Skeletal muscle tissue (tissue), 4 donors: ENCODE results near the gene LSM10. TPM values are rescaled to one million over a fixed set of nuclear protein-coding genes. Genes with fewer than 3 reads are reported as not detected.

Experiments used
- H3K27ac ChIP-seq: one replicate; pipeline ENCODE4 v1.7.0; 2013; ENCODE audit warnings: mild to moderate bottlenecking, low read depth, low read length, inconsistent platforms
- H3K27me3 ChIP-seq, 3 donors: one replicate each; pipeline ENCODE4 v1.7.0; 2013; ENCODE audit warnings: low read length in 3 of 3; ENCODE audit not compliant: control insufficient read depth in 3 of 3, insufficient read depth in 3 of 3
- H3K36me3 ChIP-seq, 3 donors: one replicate each; pipeline ENCODE4 v1.7.0; 2013; ENCODE audit warnings: low read length in 3 of 3; ENCODE audit not compliant: control insufficient read depth in 3 of 3, insufficient read depth in 3 of 3
- H3K4me1 ChIP-seq, 3 donors: one replicate each; pipeline ENCODE4 v1.7.0; 2013; ENCODE audit warnings: low read length in 3 of 3, mild to moderate bottlenecking in 3 of 3; ENCODE audit not compliant: control insufficient read depth in 3 of 3, insufficient read depth in 3 of 3
- H3K4me3 ChIP-seq, 3 donors: one replicate each; pipeline ENCODE4 v1.7.0; 2013; ENCODE audit warnings: low read length in 3 of 3
- H3K9ac ChIP-seq, 3 donors: one replicate each; pipeline ENCODE4 v1.7.0; 2013; ENCODE audit warnings: low read length in 3 of 3, mild to moderate bottlenecking in 3 of 3, moderate library complexity in 2 of 3, low read depth in 1 of 3
- H3K9me3 ChIP-seq, 3 donors: one replicate each; pipeline ENCODE4 v1.7.0; 2013; ENCODE audit warnings: low read length in 3 of 3; ENCODE audit not compliant: control insufficient read depth in 3 of 3
- total RNA-seq: library from RNA; depleted of rRNA; stranded (reverse); fragments of >200 nt; gene quantifications from one replicate; pipeline ENCODE4 v1.2.3, GENCODE V29; 2014
- donor health status: Osteomylitis.

Gene LSM10
- total RNA-seq, result 4.2 TPM

DNA sequence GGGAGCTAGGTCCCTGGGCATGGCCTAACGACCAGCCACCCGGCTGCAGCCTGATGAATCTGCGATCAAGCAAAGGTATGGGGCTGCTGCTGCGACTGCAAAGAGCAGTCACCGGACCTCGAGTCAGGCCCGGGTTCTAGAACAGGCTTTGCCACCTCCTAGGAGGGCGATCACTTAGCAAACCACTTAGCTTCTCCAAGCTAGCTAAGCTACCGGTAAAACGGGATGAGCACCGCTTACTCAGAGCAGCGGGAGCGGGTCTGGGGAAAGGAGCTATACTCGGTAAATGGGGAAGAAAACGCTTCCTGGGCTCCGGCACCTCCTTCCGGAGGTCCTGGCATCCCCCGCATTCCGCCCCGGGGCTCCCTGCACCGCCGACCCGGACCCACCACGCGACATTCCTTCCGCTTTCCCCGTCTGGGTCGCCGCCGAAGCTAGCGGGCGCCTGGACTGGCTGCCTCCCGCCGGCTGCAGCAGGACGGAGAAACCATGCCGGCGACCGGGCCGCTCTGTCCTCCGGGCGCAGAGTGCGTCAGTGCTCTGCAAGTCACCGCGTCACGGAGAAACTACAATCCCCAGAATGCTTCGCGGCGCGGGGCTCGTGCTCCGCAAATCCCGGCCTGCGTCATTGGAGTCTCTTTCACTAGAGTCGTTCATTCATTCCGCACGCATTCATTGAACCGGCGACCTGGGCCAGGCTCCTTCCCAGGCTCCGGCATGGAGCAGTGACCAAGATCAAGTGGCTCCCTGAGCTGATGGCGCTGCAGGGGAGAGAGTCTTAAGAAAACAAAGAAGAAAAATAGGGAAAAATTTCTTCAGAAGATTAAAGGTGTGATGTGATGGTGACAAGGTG is at the start of gene LSM10:
TSS of gene LSM10 (minus strand) at position 531 of the 853 bp plus-strand sequence. CDS start 3,779 bp downstream, outside the sequence.
- H3K4me3 ChIP-seq, result peak within 1 kb of the TSS; percentile 81 to 95 (median 93)
- no peaks in the 10 kb centered on the region for H3K9me3 ChIP-seq
- peak within 1 kb of the TSS; percentile 85 to 98 (median 90) for H3K9ac ChIP-seq
- H3K27me3 ChIP-seq, result no peaks in the 10 kb centered on the region
- H3K36me3 ChIP-seq, result peaks cover 14 to 20% (median 14%) of the 10 kb centered on the region in 3 donors
- H3K4me1 ChIP-seq, result peaks cover 12 to 29% (median 14%) of the 10 kb centered on the region in 3 donors
- peak within 1 kb of the TSS; percentile 85 for H3K27ac ChIP-seq

- Histone ChIP-seq H3K4me1 (peaks cover 4 to 9% (median 5%) of the 10 kb centered on the region in 3 donors), H3K4me3 (no peak overlapping the region), H3K36me3 (peaks cover 0 to 4% (median 0%) of the 10 kb centered on the region in 3 donors), H3K9me3 (no peaks in the 10 kb centered on the region), H3K27me3 (no peaks in the 10 kb centered on the region), H3K9ac (no peak overlapping the region), H3K27ac (no peak overlapping the region)
These were observed 49.7 kb upstream of the LSM10 start for GRCh38 chr1:36447450-36447849.

- no peaks in the 10 kb centered on the region for H3K9me3 ChIP-seq
- peaks cover 4 to 8% (median 5%) of the 10 kb centered on the region in 3 donors for H3K4me1 ChIP-seq
- H3K36me3 ChIP-seq, result peaks cover 0 to 4% (median 0%) of the 10 kb centered on the region in 3 donors
- no peak overlapping the region for H3K9ac ChIP-seq
- no peak overlapping the region for H3K27ac ChIP-seq
- H3K4me3 ChIP-seq, result no peak overlapping the region
- H3K27me3 ChIP-seq, result no peaks in the 10 kb centered on the region
These were observed 49.0 kb upstream of the LSM10 start for GRCh38 chr1:36446746-36447145.

DNA sequence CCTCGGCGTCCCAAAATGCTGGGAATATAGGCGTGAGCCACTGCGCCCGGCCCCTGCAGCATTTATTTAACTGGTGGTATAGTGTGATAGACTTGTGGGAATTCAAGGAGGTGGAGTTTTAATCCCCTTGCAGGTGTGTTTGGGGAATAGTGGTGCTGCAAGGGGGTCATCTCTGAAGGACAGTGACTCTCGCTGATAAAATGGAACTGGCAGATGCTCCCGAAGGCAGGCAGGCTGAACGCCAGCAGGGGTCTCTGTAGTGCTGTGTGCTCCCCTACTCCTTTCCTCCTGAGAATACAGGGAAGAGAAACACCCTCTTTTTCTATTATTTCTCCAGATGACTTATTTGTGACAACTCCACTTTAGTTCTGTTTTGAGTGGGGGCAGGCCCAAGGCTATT is 48.6 kb upstream of the LSM10 start:
- H3K9ac ChIP-seq, result no peak overlapping the region
- peaks cover 4 to 5% (median 4%) of the 10 kb centered on the region in 3 donors for H3K4me1 ChIP-seq
- peaks cover 0 to 4% (median 0%) of the 10 kb centered on the region in 3 donors for H3K36me3 ChIP-seq
- no peaks in the 10 kb centered on the region for H3K9me3 ChIP-seq
- no peak overlapping the region for H3K27ac ChIP-seq
- no peaks in the 10 kb centered on the region for H3K27me3 ChIP-seq
- no peak overlapping the region for H3K4me3 ChIP-seq

DNA sequence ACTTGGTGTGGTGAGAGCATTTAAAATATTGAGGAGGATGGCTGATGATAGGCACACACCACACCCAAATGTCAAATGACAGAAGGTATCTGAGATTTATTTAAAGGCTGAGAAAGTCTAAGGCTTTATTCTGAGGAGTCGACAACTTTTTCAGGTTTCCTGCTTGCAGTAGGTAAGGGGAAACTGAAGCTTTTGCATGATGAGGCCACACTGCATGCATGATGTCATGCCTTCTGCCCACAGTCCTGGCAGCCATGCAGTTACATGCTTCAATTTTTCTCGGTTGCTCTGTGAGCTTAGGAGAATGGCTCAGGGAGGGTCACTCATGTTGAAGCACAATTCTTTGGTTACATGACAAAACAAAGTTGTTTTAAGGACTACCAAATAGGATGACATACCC is 45.6 kb upstream of the LSM10 start:
- Histone ChIP-seq H3K4me3 (no peak overlapping the region), H3K9ac (no peak overlapping the region), H3K9me3 (no peaks in the 10 kb centered on the region), H3K27ac (no peak overlapping the region), H3K36me3 (peaks cover 4% of the 10 kb centered on the region in 3 donors), H3K4me1 (no peaks in the 10 kb centered on the region), H3K27me3 (no peaks in the 10 kb centered on the region)

- Histone ChIP-seq H3K4me1 (no peaks in the 10 kb centered on the region), H3K9ac (no peak overlapping the region), H3K27ac (no peak overlapping the region), H3K9me3 (no peaks in the 10 kb centered on the region), H3K4me3 (no peak overlapping the region), H3K36me3 (peaks cover 4% of the 10 kb centered on the region in 3 donors), H3K27me3 (no peaks in the 10 kb centered on the region)
These were observed 44.6 kb upstream of the LSM10 start for GRCh38 chr1:36442337-36442736.

DNA sequence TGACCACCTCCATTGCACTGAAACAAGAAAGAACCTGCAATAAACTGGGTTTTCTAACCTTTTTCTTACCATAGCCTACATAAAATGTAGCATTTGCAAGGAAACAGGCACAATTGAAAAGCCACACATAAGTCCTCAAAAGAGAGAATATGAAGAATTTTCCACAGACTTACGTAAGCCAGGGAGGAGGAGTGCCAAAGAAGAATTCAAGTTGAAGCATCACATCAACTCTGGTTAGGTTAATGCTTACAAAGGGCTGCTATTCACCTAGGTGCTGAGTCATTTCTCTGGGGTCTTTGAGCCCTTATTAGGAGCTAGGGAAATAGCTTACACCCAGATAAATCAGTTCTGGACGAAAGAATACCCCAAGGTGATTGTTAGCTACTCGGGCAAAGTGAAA is 42.9 kb upstream of the LSM10 start:
- Histone ChIP-seq H3K27ac (no peak overlapping the region), H3K9me3 (no peaks in the 10 kb centered on the region), H3K9ac (no peak overlapping the region), H3K36me3 (peaks cover 4% of the 10 kb centered on the region in 3 donors), H3K27me3 (no peaks in the 10 kb centered on the region), H3K4me1 (no peaks in the 10 kb centered on the region), H3K4me3 (no peak overlapping the region)

- Histone ChIP-seq H3K9ac (no peak overlapping the region), H3K36me3 (peaks cover 4% of the 10 kb centered on the region in 3 donors), H3K4me1 (no peaks in the 10 kb centered on the region), H3K27me3 (no peaks in the 10 kb centered on the region), H3K9me3 (no peaks in the 10 kb centered on the region), H3K27ac (no peak overlapping the region), H3K4me3 (no peak overlapping the region)
These were observed 42.3 kb upstream of the LSM10 start for GRCh38 chr1:36440044-36440443.

GRCh38 chr1:36438715-36439114 is 41.0 kb upstream of the LSM10 start:
- Histone ChIP-seq H3K9me3 (no peaks in the 10 kb centered on the region), H3K27ac (no peak overlapping the region), H3K9ac (no peak overlapping the region), H3K27me3 (no peaks in the 10 kb centered on the region), H3K4me1 (no peaks in the 10 kb centered on the region), H3K4me3 (no peak overlapping the region), H3K36me3 (peaks cover 4 to 7% (median 4%) of the 10 kb centered on the region in 3 donors)

DNA sequence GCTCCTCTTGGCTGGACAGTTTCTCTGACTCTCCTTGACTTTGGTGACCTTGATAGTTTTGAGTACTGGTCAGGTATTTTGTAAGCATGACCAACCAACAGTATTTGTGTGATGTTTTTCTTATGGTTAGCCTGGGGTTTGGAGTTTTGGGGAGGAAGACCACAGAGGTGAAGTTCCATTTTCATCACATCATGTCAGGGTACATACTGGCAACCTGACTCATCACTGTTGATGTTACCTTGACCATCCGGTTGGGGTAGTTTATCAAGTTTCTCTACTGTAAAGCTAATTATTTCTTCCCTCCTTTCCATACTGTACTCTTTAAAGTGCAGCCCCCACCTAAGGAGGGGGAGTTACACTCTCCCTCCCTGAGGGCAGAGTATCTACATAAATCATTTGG is 39.1 kb upstream of the LSM10 start:
- peaks cover 4 to 10% (median 10%) of the 10 kb centered on the region in 3 donors for H3K36me3 ChIP-seq
- H3K4me3 ChIP-seq, result no peak overlapping the region
- H3K4me1 ChIP-seq, result no peaks in the 10 kb centered on the region
- no peaks in the 10 kb centered on the region for H3K9me3 ChIP-seq
- no peaks in the 10 kb centered on the region for H3K27me3 ChIP-seq
- H3K27ac ChIP-seq, result no peak overlapping the region
- no peak overlapping the region for H3K9ac ChIP-seq
